H9 (cell line): ENCODE measurements around the gene RUFY2. TPM values are rescaled to one million over a fixed set of nuclear protein-coding genes. Genes with fewer than 3 reads are reported as not detected.

Experiments used
- DNase-seq: peaks from one replicate; pipeline ENCODE4 v3.0.0-alpha.2; 2017
- H2AFZ ChIP-seq: one replicate; pipeline ENCODE4 v1.6.1; 2013; ENCODE audit warnings: mild to moderate bottlenecking, low read length, control low read depth, moderate library complexity
- H2AK5ac ChIP-seq: 2 replicates; pipeline ENCODE4 v1.6.1; 2013; ENCODE audit warnings: low read length, control low read depth, mixed read lengths; ENCODE audit not compliant: insufficient read length
- H2BK120ac ChIP-seq: one replicate; pipeline ENCODE4 v1.6.1; 2013; ENCODE audit warnings: low read depth, mild to moderate bottlenecking, low read length, control low read depth, inconsistent platforms; ENCODE audit not compliant: poor library complexity, severe bottlenecking
- H2BK12ac ChIP-seq: 2 replicates; pipeline ENCODE4 v1.6.1; 2013; ENCODE audit warnings: low read length, control low read depth, mixed read lengths, low read depth; ENCODE audit not compliant: insufficient read length
- H2BK15ac ChIP-seq: 2 replicates; pipeline ENCODE4 v1.6.1; 2013; ENCODE audit warnings: low read depth, low read length, control low read depth
- H2BK20ac ChIP-seq: one replicate; pipeline ENCODE4 v1.6.1; 2013; ENCODE audit warnings: low read depth, mild to moderate bottlenecking, low read length, control low read depth, inconsistent platforms; ENCODE audit not compliant: poor library complexity, severe bottlenecking
- H2BK5ac ChIP-seq: 2 replicates; pipeline ENCODE4 v1.6.1; 2013; ENCODE audit warnings: low read length, control low read depth, mixed read lengths; ENCODE audit not compliant: insufficient read length
- H3K14ac ChIP-seq: 2 replicates; pipeline ENCODE4 v1.6.1; 2013; ENCODE audit warnings: low read length, control low read depth; ENCODE audit not compliant: insufficient read depth
- H3K18ac ChIP-seq: 2 replicates; pipeline ENCODE4 v1.6.1; 2013; ENCODE audit warnings: low read depth, mild to moderate bottlenecking, mixed read lengths, low read length, control low read depth; ENCODE audit not compliant: insufficient read length
- H3K23ac ChIP-seq: 2 replicates; pipeline ENCODE4 v1.6.1; 2013; ENCODE audit warnings: low read length, control low read depth, mixed read lengths, low read depth; ENCODE audit not compliant: insufficient read length
- H3K23me2 ChIP-seq: 2 replicates; pipeline ENCODE4 v1.6.1; 2013; ENCODE audit warnings: low read depth, mild to moderate bottlenecking, mixed read lengths, low read length, control low read depth; ENCODE audit not compliant: insufficient read length, poor library complexity, severe bottlenecking
- H3K27ac ChIP-seq: 2 replicates; pipeline ENCODE4 v1.5.1; 2013; ENCODE audit warnings: low read length, control low read depth, mixed read lengths, low read depth; ENCODE audit not compliant: insufficient read length
- H3K27me3 ChIP-seq: 2 replicates; pipeline ENCODE4 v1.6.1; 2013; ENCODE audit warnings: low read length, control low read depth, inconsistent platforms; ENCODE audit not compliant: insufficient read depth
- H3K4ac ChIP-seq: 2 replicates; pipeline ENCODE4 v1.6.1; 2013; ENCODE audit warnings: low read depth, mild to moderate bottlenecking, control low read depth, inconsistent platforms, low read length, moderate library complexity
- H3K4me1 ChIP-seq: 2 replicates; pipeline ENCODE4 v1.6.1; 2013; ENCODE audit warnings: low read length, control low read depth, inconsistent platforms; ENCODE audit not compliant: insufficient read depth
- H3K4me2 ChIP-seq: 2 replicates; pipeline ENCODE4 v1.6.1; 2013; ENCODE audit warnings: low read length, control low read depth, mixed read lengths; ENCODE audit not compliant: insufficient read length, insufficient read depth
- H3K56ac ChIP-seq: 2 replicates; pipeline ENCODE4 v1.6.1; 2013; ENCODE audit warnings: low read depth, mild to moderate bottlenecking, mixed read lengths, low read length, control low read depth; ENCODE audit not compliant: insufficient read length
- H3K79me1 ChIP-seq: 2 replicates; pipeline ENCODE4 v1.6.1; 2013; ENCODE audit warnings: low read depth, mild to moderate bottlenecking, moderate library complexity, low read length, control low read depth, inconsistent platforms; ENCODE audit not compliant: insufficient read depth, poor library complexity, severe bottlenecking
- H3K79me2 ChIP-seq: 2 replicates; pipeline ENCODE4 v1.6.1; 2013; ENCODE audit warnings: low read length, control low read depth, inconsistent platforms; ENCODE audit not compliant: insufficient read depth
- H3K9ac ChIP-seq: 2 replicates; pipeline ENCODE4 v1.6.1; 2013; ENCODE audit warnings: low read length, control low read depth, mixed read lengths; ENCODE audit not compliant: insufficient read length; ENCODE audit errors: extremely low read depth
- H3K9me3 ChIP-seq: one replicate; pipeline ENCODE4 v1.6.1; 2013; ENCODE audit warnings: low read depth, low read length, inconsistent platforms; ENCODE audit not compliant: control insufficient read depth
- H3T11ph ChIP-seq: one replicate; pipeline ENCODE4 v1.6.1; 2013; ENCODE audit warnings: mild to moderate bottlenecking, low read length, control low read depth, inconsistent platforms
- H4K20me1 ChIP-seq: one replicate; pipeline ENCODE4 v1.6.1; 2013; ENCODE audit not compliant: control insufficient read depth, insufficient read length, insufficient read depth
- H4K5ac ChIP-seq: 2 replicates; pipeline ENCODE4 v1.6.1; 2013; ENCODE audit warnings: low read depth, mild to moderate bottlenecking, mixed read lengths, low read length, control low read depth; ENCODE audit not compliant: insufficient read length
- H4K8ac ChIP-seq: replicated peaks from 2 replicates; pipeline ENCODE4 v1.6.1; 2013; ENCODE audit warnings: low read length, control low read depth, mixed read lengths, low read depth; ENCODE audit not compliant: insufficient read length
- H4K91ac ChIP-seq: 2 replicates; pipeline ENCODE4 v1.6.1; 2013; ENCODE audit warnings: low read depth, mild to moderate bottlenecking, moderate library complexity, mixed read lengths, low read length, control low read depth; ENCODE audit not compliant: insufficient read length
- H3K27ac Mint-ChIP-seq, 3 experiments: 2 replicates in 2 of 3; 3 replicates in 1 of 3; pipeline ENCODE4 v1.8.0; 2020 to 2021; ENCODE audit warnings: mixed read lengths in 3 of 3, mild to moderate bottlenecking in 1 of 3, moderate library complexity in 1 of 3
- H3K27me3 Mint-ChIP-seq: 2 replicates; pipeline ENCODE4 v1.8.0; 2021; ENCODE audit warnings: low read depth, mild to moderate bottlenecking, moderate library complexity, mixed read lengths
- H3K36me3 Mint-ChIP-seq, 3 experiments: 2 replicates in 2 of 3; 3 replicates in 1 of 3; pipeline ENCODE4 v1.8.0; 2020 to 2021; ENCODE audit warnings: low read depth in 3 of 3, mixed read lengths in 3 of 3; ENCODE audit not compliant: insufficient read depth in 1 of 3
- H3K4me1 Mint-ChIP-seq, 2 experiments: 2 replicates each; pipeline ENCODE4 v1.8.0; 2020; ENCODE audit warnings: mixed read lengths in 2 of 2
- H3K4me3 Mint-ChIP-seq, 2 experiments: 2 replicates in 1 of 2; 3 replicates in 1 of 2; pipeline ENCODE4 v1.8.0; 2020 to 2021; ENCODE audit warnings: mild to moderate bottlenecking in 2 of 2, mixed read lengths in 2 of 2, moderate library complexity in 1 of 2
- H3K9me3 Mint-ChIP-seq, 2 experiments: 2 replicates in 1 of 2; 3 replicates in 1 of 2; pipeline ENCODE4 v1.8.0; 2020; ENCODE audit warnings: mild to moderate bottlenecking in 2 of 2, mixed read lengths in 2 of 2, moderate library complexity in 1 of 2
- WGBS: extraction: QIAGEN DNeasy Blood & Tissue Kit; methylation state at CpG from one replicate; pipeline ENCODE4 v1.1.7; 2013; ENCODE audit warnings: missing lambda C conversion rate, low lambda C conversion rate, mixed read lengths; ENCODE audit not compliant: insufficient read length; ENCODE audit errors: extremely low coverage; 5-methylcytosine and 5-hydroxymethylcytosine counted together
- total RNA-seq: library from RNA; stranded (reverse); gene quantifications from 2 replicates; pipeline ENCODE4 v1.2.1, GENCODE V29; 2021
- TF ChIP-seq, protein P1 (sequence below): fragments of 200-600 bp; sonication (generic); conservative IDR thresholded peaks from 3 replicates; pipeline ENCODE4 v1.8.0; 2021; ENCODE audit warnings: antibody characterized with exemption, mild to moderate bottlenecking

Gene RUFY2
- total RNA-seq, 1 experiment from 2014 or later, result 14.1 TPM

DNA sequence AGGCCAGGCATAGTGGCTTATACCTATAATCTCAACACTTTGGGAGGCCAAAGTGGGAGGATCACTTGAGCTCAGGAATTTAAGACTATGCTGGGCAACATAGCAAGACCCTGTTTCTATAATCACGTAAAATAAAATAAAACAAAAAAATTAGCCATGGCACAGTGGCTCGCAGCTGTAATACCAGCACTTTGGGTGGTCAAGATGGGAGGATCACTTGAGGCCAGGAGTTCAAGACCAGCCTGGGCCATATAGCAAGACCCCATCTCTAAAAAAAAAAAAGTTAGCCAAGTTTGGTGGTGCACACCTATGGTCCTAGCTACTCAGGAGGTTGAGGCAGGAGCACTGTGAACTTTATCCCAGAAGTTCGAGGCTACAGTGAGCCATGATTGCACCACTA lies 33.8 kb upstream of the RUFY2 start:
- TF ChIP-seq, protein P1, sequence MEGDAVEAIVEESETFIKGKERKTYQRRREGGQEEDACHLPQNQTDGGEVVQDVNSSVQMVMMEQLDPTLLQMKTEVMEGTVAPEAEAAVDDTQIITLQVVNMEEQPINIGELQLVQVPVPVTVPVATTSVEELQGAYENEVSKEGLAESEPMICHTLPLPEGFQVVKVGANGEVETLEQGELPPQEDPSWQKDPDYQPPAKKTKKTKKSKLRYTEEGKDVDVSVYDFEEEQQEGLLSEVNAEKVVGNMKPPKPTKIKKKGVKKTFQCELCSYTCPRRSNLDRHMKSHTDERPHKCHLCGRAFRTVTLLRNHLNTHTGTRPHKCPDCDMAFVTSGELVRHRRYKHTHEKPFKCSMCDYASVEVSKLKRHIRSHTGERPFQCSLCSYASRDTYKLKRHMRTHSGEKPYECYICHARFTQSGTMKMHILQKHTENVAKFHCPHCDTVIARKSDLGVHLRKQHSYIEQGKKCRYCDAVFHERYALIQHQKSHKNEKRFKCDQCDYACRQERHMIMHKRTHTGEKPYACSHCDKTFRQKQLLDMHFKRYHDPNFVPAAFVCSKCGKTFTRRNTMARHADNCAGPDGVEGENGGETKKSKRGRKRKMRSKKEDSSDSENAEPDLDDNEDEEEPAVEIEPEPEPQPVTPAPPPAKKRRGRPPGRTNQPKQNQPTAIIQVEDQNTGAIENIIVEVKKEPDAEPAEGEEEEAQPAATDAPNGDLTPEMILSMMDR, result no peak
- Histone ChIP-seq H3K9ac (no peak overlapping the region), H3T11ph (no peak overlapping the region), H4K5ac (no peak overlapping the region), H2BK12ac (no peak overlapping the region), H3K23ac (no peak overlapping the region), H3K23me2 (no peaks in the 10 kb centered on the region), H3K79me2 (no peaks in the 10 kb centered on the region), H3K4me1 (no peaks in the 10 kb centered on the region), H2BK15ac (no peak overlapping the region), H2BK20ac (no peak overlapping the region), H3K18ac (no peak overlapping the region), H3K4ac (no peak overlapping the region), H4K8ac (no peak overlapping the region), H3K14ac (no peak overlapping the region), H3K56ac (no peak overlapping the region), H3K27me3 (no peaks in the 10 kb centered on the region), H2BK120ac (no peak overlapping the region), H2AK5ac (no peak overlapping the region), H4K91ac (no peak overlapping the region), H3K9me3 (no peaks in the 10 kb centered on the region), H3K27ac (no peak overlapping the region), H3K79me1 (no peaks in the 10 kb centered on the region), H3K4me2 (no peak overlapping the region), H2BK5ac (no peak overlapping the region), H2AFZ (no peak overlapping the region), H4K20me1 (no peaks in the 10 kb centered on the region)
- no CpG with 5 or more reads among the region's 3 CpGs for WGBS
- Mint-ChIP-seq H3K4me3 (no peak overlapping the region), H3K4me1 (no peaks in the 10 kb centered on the region), H3K9me3 (no peaks in the 10 kb centered on the region), H3K36me3 (peaks cover 26 to 50% (median 48%) of the 10 kb centered on the region in 3 experiments; a peak in 6 of 7 replicates), H3K27me3 (no peaks in the 10 kb centered on the region), H3K27ac (no peak overlapping the region)
- DNase-seq, result no peak
